HG03571 (cell line): ENCODE measurements around the gene VPS8.
"Not testable (repeated sequence)": the region's sequence is repeated elsewhere in the genome, so short reads cannot be mapped to it uniquely, and the experiment has no call there.

Experiments
- ATAC-seq: cut with Tn5 transposase; IDR thresholded peaks from one replicate; pipeline ENCODE4 v1.9.1; 2021; ENCODE audit not compliant: unreplicated experiment

The VPS8 gene

GRCh38 chr3:184864000-184864399, 52.0 kb downstream of the VPS8 start:
- no peak for ATAC-seq

GRCh38 chr3:184868477-184868876, 56.5 kb downstream of the VPS8 start:
- no peak for ATAC-seq

- ATAC-seq: no peak
These were observed 60.2 kb downstream of the VPS8 start for GRCh38 chr3:184872200-184872599.

- no peak for ATAC-seq
These were observed 61.2 kb downstream of the VPS8 start for GRCh38 chr3:184873141-184873540.

- ATAC-seq: no peak
These were observed 63.0 kb downstream of the VPS8 start for GRCh38 chr3:184874709-184875644.

GRCh38 chr3:184880276-184881019, 68.5 kb downstream of the VPS8 start:
- ATAC-seq: no peak

GRCh38 chr3:184884359-184885017, 72.5 kb downstream of the VPS8 start:
- ATAC-seq: peak; percentile 78

- ATAC-seq: no peak
These were observed 73.1 kb downstream of the VPS8 start for GRCh38 chr3:184885112-184885511.

- no peak for ATAC-seq
These were observed 75.6 kb downstream of the VPS8 start for GRCh38 chr3:184887574-184887973.

GRCh38 chr3:184889312-184889904, 77.4 kb downstream of the VPS8 start:
- no peak for ATAC-seq

- no peak for ATAC-seq
These were observed 82.1 kb downstream of the VPS8 start for GRCh38 chr3:184894051-184894450.

GRCh38 chr3:184895350-184895749, 83.4 kb downstream of the VPS8 start:
- ATAC-seq: no peak

- ATAC-seq: no peak
These were observed 84.4 kb downstream of the VPS8 start for GRCh38 chr3:184896336-184896735.

- no peak for ATAC-seq
These were observed 88.1 kb downstream of the VPS8 start for GRCh38 chr3:184899953-184900595.

GRCh38 chr3:184907031-184907430, 95.1 kb downstream of the VPS8 start:
- not testable (repeated sequence) for ATAC-seq

GRCh38 chr3:184907681-184908649, 96.0 kb downstream of the VPS8 start:
- ATAC-seq: no peak

- ATAC-seq: no peak
These were observed 96.9 kb downstream of the VPS8 start for GRCh38 chr3:184908859-184909258.

GRCh38 chr3:184910664-184911063, 98.7 kb downstream of the VPS8 start:
- ATAC-seq: no peak

GRCh38 chr3:184911570-184911969, 99.6 kb downstream of the VPS8 start:
- no peak for ATAC-seq
